B cell (primary cell): ENCODE data around the gene GPR176. TPM values are rescaled to one million over a fixed set of nuclear protein-coding genes. Genes with fewer than 3 reads are reported as not detected.

Experiments
- ATAC-seq: fragments of 200-7000 bp; cut with Tn5 transposase; one replicate; pipeline ENCODE4 v1.10.0; 2021; ENCODE audit warnings: low read depth, mild to moderate bottlenecking, moderate number of reproducible peaks, moderate library complexity
- CTCF ChIA-PET: fragments of 350-600 bp; sonication (Branson Sonifier 250); formaldehyde crosslinking; loops from one replicate; lab custom pipeline; 2021; ENCODE audit warnings: antibody characterized with exemption, inconsistent platforms; lab: Charles Lee
- POLR2A ChIA-PET: fragments of 350-600 bp; sonication (Branson Sonifier 250); formaldehyde crosslinking; loops from one replicate; lab custom pipeline; 2021; ENCODE audit warnings: antibody characterized with exemption; lab: Charles Lee
- DNase-seq: peaks from one replicate; pipeline ENCODE4 v3.0.0; 2013
- H2AFZ ChIP-seq: 2 replicates; pipeline ENCODE4 v1.6.1; 2012; ENCODE audit warnings: mild to moderate bottlenecking, low read depth, low read length; ENCODE audit not compliant: insufficient read depth, poor library complexity, severe bottlenecking
- H3K27ac ChIP-seq, 2 donors: 1 replicate in 1 of 2; 2 replicates in 1 of 2; pipeline ENCODE4 v1.5.1; 2012 to 2013; ENCODE audit warnings: low read length in 2 of 2, mild to moderate bottlenecking in 2 of 2, moderate library complexity in 1 of 2
- H3K27me3 ChIP-seq, 4 experiments: fragments of 200-600 bp in 1 of 4; sonication (generic) in 1 of 4; replicated peaks in 1 of 4; 1 replicate in 2 of 4; 2 replicates in 2 of 4; pipeline versions ENCODE4 v1.6.1 to v1.7.0; 2013 to 2016; ENCODE audit warnings: low read length in 3 of 4, mild to moderate bottlenecking in 2 of 4, mixed read lengths in 1 of 4, moderate library complexity in 1 of 4; ENCODE audit not compliant: insufficient read depth in 4 of 4, control insufficient read depth in 3 of 4; ENCODE audit errors: control extremely low read depth in 1 of 4
- H3K36me3 ChIP-seq, 2 experiments: replicated peaks in 1 of 2; 1 replicate in 1 of 2; 2 replicates in 1 of 2; pipeline versions ENCODE4 v1.6.1 to v1.7.1; 2013; ENCODE audit warnings: low read length in 1 of 2; ENCODE audit not compliant: insufficient read depth in 2 of 2, control insufficient read depth in 1 of 2; ENCODE audit errors: control extremely low read depth in 1 of 2, extremely low read depth in 1 of 2
- H3K4me1 ChIP-seq, 2 donors: fragments of 200-600 bp in 1 of 2; sonication (generic) in 1 of 2; 1 replicate in 1 of 2; 2 replicates in 1 of 2; pipeline versions ENCODE4 v1.5.1 to v1.6.1; 2013 to 2017; ENCODE audit warnings: low read length in 2 of 2; ENCODE audit not compliant: control insufficient read depth in 2 of 2, insufficient read depth in 2 of 2
- H3K4me2 ChIP-seq: replicated peaks from 2 replicates; pipeline ENCODE3; 2012; ENCODE audit warnings: mild to moderate bottlenecking, low read depth, low read length; ENCODE audit not compliant: poor library complexity, severe bottlenecking
- H3K4me3 ChIP-seq, 5 experiments: fragments of 200-600 bp in 1 of 5; sonication (generic) in 1 of 5; 1 replicate in 3 of 5; 2 replicates in 2 of 5; pipeline versions ENCODE4 v1.5.1 to v1.7.0; 2011 to 2016; ENCODE audit warnings: low read length in 4 of 5, mild to moderate bottlenecking in 4 of 5, low read depth in 2 of 5, control low read depth in 1 of 5, moderate library complexity in 1 of 5; ENCODE audit not compliant: insufficient read depth in 1 of 5; ENCODE audit errors: control extremely low read depth in 1 of 5, extremely low read depth in 1 of 5
- H3K79me2 ChIP-seq: fragments of 200-600 bp; sonication (generic); one replicate; pipeline ENCODE4 v1.6.0; 2016; ENCODE audit warnings: low read length; ENCODE audit not compliant: control insufficient read depth, insufficient read depth
- H3K9ac ChIP-seq: fragments of 200-600 bp; sonication (generic); 2 replicates; pipeline ENCODE4 v1.6.1; 2017; ENCODE audit warnings: mild to moderate bottlenecking, low read length, moderate library complexity
- H3K9me3 ChIP-seq, 3 donors: one replicate each; pipeline versions ENCODE4 v1.6.1 to v1.7.1; 2013; ENCODE audit warnings: low read length in 2 of 3; ENCODE audit not compliant: control insufficient read depth in 2 of 3, insufficient read depth in 1 of 3; ENCODE audit errors: control extremely low read depth in 1 of 3
- H4K20me1 ChIP-seq: 2 replicates; pipeline ENCODE4 v1.6.0; 2012; ENCODE audit warnings: mild to moderate bottlenecking, low read length; ENCODE audit not compliant: insufficient read depth, control insufficient read depth, poor library complexity, severe bottlenecking
- H3K27ac Mint-ChIP-seq: one replicate; pipeline ENCODE4 v1.8.0; 2021; ENCODE audit warnings: mixed read lengths
- H3K27me3 Mint-ChIP-seq: one replicate; pipeline ENCODE4 v1.8.0; 2021; ENCODE audit warnings: mixed read lengths
- H3K4me1 Mint-ChIP-seq: one replicate; pipeline ENCODE4 v1.8.0; 2021; ENCODE audit warnings: mixed read lengths
- H3K4me3 Mint-ChIP-seq: one replicate; pipeline ENCODE4 v1.8.0; 2021; ENCODE audit warnings: mixed read lengths
- H3K9me3 Mint-ChIP-seq: one replicate; pipeline ENCODE4 v1.8.0; 2022; ENCODE audit warnings: mixed read lengths; ENCODE audit not compliant: insufficient read depth
- CTCF ChIP-seq: fragments of 200-600 bp; IDR thresholded peaks from one replicate; pipeline ENCODE4 v1.8.0; 2022; ENCODE audit warnings: antibody characterized with exemption, mild to moderate bottlenecking
- EZH2 ChIP-seq: IDR thresholded peaks from 2 replicates; pipeline ENCODE4 v1.6.1; 2012; ENCODE audit warnings: borderline replicate concordance, low read depth, mild to moderate bottlenecking, moderate library complexity, low read length; ENCODE audit not compliant: insufficient read depth, poor library complexity, severe bottlenecking
- WGBS: methylation state at CpG from one replicate; pipeline ENCODE4 v1.1.5; 2013; ENCODE audit warnings: missing lambda C conversion rate; ENCODE audit not compliant: insufficient coverage; 5-methylcytosine and 5-hydroxymethylcytosine counted together
- intact Hi-C: fragments of 100-400 bp; cut with micrococcal nuclease; formaldehyde crosslinking; loops from one replicate; pipeline ENCODE4 v1.10.0; 2022
- polyA plus RNA-seq: library from polyadenylated mRNA; depleted of rRNA; stranded (reverse); fragments of >200 nt; gene quantifications from 2 replicates; pipeline ENCODE4 v1.2.3, GENCODE V29; 2012
- total RNA-seq, 2 donors: library from RNA; stranded (reverse); fragments of 120-200 nt in 1 of 2; gene quantifications; 1 replicate in 1 of 2; 2 replicates in 1 of 2; pipeline versions ENCODE4 v1.2.3 to v1.2.4, GENCODE V29; 2013 to 2022

GPR176 gene
- total and polyA plus RNA-seq, 2 donors (not counting 1 experiment from before 2014, with no cell fraction given) = 0.07 to 0.30 TPM

- peaks cover 0 to 4% of the 10 kb centered on the region in 2 experiments for H3K36me3 ChIP-seq
- TF ChIP-seq CTCF (no peak), EZH2 (no peak)
- H2AFZ ChIP-seq = peak overlapping the region; percentile 94
- ChIA-PET POLR2A (no interaction called here), CTCF (interaction anchor here (1.9 to 2.8 kb wide), 2 partner anchors 24 to 556 kb away, joined by 11 to 16 read pairs; no protein-coding TSS in a partner anchor)
- no peaks in the 10 kb centered on the region for H3K79me2 ChIP-seq
- peaks cover 17 to 18% of the 10 kb centered on the region in 2 donors for H3K4me1 ChIP-seq
- H3K4me3 Mint-ChIP-seq = peak overlapping the region; percentile 52
- H3K9me3 Mint-ChIP-seq = no peaks in the 10 kb centered on the region
- H3K27me3 ChIP-seq = peaks cover 0 to 5% (median 2%) of the 10 kb centered on the region in 4 experiments
- H4K20me1 ChIP-seq = no peaks in the 10 kb centered on the region
- ATAC-seq = no peak
- WGBS = 100% methylated on average over 1 of the region's 4 CpGs
- DNase-seq = no peak
- peak overlapping the region; percentile 70 for H3K4me2 ChIP-seq
- peak overlapping the region in 1 of 2 donors; percentile 83 for H3K27ac ChIP-seq
- peak overlapping the region; percentile 87 for H3K9ac ChIP-seq
- H3K4me3 ChIP-seq = peak overlapping the region in 1 of 5 experiments; percentile 91
- intact Hi-C loops = loop anchor here (10.0 kb wide), 1 partner anchor 643 kb away; no protein-coding TSS in a partner anchor
- peaks cover 15% of the 10 kb centered on the region for H3K27me3 Mint-ChIP-seq
- peaks cover 40% of the 10 kb centered on the region for H3K4me1 Mint-ChIP-seq
- no peaks in the 10 kb centered on the region for H3K9me3 ChIP-seq
- H3K27ac Mint-ChIP-seq = peak overlapping the region; percentile 5
Measured at GRCh38 chr15:39781147-39781966, 138.7 kb downstream of the GPR176 start.

- Mint-ChIP-seq H3K4me1 (peaks cover 25% of the 10 kb centered on the region), H3K4me3 (no peak overlapping the region), H3K9me3 (no peaks in the 10 kb centered on the region), H3K27ac (no peak overlapping the region), H3K27me3 (peaks cover 20% of the 10 kb centered on the region)
- H3K4me3 ChIP-seq = no peak overlapping the region
- ATAC-seq (no peak), DNase-seq (no peak)
- no peak overlapping the region for H3K9ac ChIP-seq
- POLR2A ChIA-PET = no interaction called here
- peaks cover 0 to 5% (median 2%) of the 10 kb centered on the region in 4 experiments for H3K27me3 ChIP-seq
- no peaks in the 10 kb centered on the region for H3K9me3 ChIP-seq
- peaks cover 11 to 20% of the 10 kb centered on the region in 2 donors for H3K4me1 ChIP-seq
- no peaks in the 10 kb centered on the region for H4K20me1 ChIP-seq
- 60% methylated on average over 2 of the region's 3 CpGs for WGBS
- intact Hi-C loops = no loop called here
- no peak overlapping the region for H3K27ac ChIP-seq
- H3K4me2 ChIP-seq = no peak overlapping the region
- TF ChIP-seq EZH2 (no peak), CTCF (no peak)
- no peak overlapping the region for H2AFZ ChIP-seq
- no peaks in the 10 kb centered on the region for H3K36me3 ChIP-seq
- CTCF ChIA-PET = interaction anchor here (1.4 kb wide), 1 partner anchor 21 kb away, joined by 4 read pairs; no protein-coding TSS in a partner anchor
- H3K79me2 ChIP-seq = no peaks in the 10 kb centered on the region
Measured at GRCh38 chr15:39778021-39778420, 142.0 kb downstream of the GPR176 start.
